CD14-positive monocyte (primary cell): Measurements from ENCODE around the gene TMCC3. TPM values are rescaled to one million over a fixed set of nuclear protein-coding genes. Genes with fewer than 3 reads are reported as not detected.

ENCODE experiments used
- DNase-seq, 3 donors: peaks; one replicate each; pipeline ENCODE4 v3.0.0-alpha.2; 2011 to 2022
- H2AFZ ChIP-seq: 2 replicates; pipeline ENCODE4 v1.6.0; 2012; ENCODE audit warnings: mild to moderate bottlenecking, low read depth, low read length, inconsistent platforms; ENCODE audit not compliant: insufficient read depth, poor library complexity, severe bottlenecking
- H3K27ac ChIP-seq, 2 donors: 1 replicate in 1 of 2; 2 replicates in 1 of 2; pipeline ENCODE4 v1.5.1; 2012 to 2013; ENCODE audit warnings: low read length in 2 of 2, control low read depth in 1 of 2, inconsistent platforms in 1 of 2, low read depth in 1 of 2, mild to moderate bottlenecking in 1 of 2
- H3K27me3 ChIP-seq, 2 donors: one replicate each; pipeline versions ENCODE4 v1.6.0 to v1.6.1; 2011 to 2013; ENCODE audit warnings: low read length in 2 of 2; ENCODE audit not compliant: control insufficient read depth in 2 of 2, insufficient read depth in 2 of 2
- H3K36me3 ChIP-seq, 2 donors: replicated peaks in 1 of 2; 1 replicate in 1 of 2; 2 replicates in 1 of 2; pipeline versions ENCODE4 v1.5.1 to v1.6.1; 2012 to 2013; ENCODE audit warnings: low read length in 2 of 2, control low read depth in 1 of 2, inconsistent platforms in 1 of 2, mild to moderate bottlenecking in 1 of 2; ENCODE audit not compliant: insufficient read depth in 2 of 2, control insufficient read depth in 1 of 2
- H3K4me1 ChIP-seq, 2 donors: 1 replicate in 1 of 2; 2 replicates in 1 of 2; pipeline versions ENCODE4 v1.5.1 to v1.6.1; 2012 to 2013; ENCODE audit warnings: low read length in 2 of 2, control low read depth in 1 of 2, inconsistent platforms in 1 of 2, mild to moderate bottlenecking in 1 of 2, moderate library complexity in 1 of 2; ENCODE audit not compliant: insufficient read depth in 2 of 2, control insufficient read depth in 1 of 2
- H3K4me2 ChIP-seq: replicated peaks from 2 replicates; pipeline ENCODE3; 2012; ENCODE audit warnings: low read length, moderate library complexity, mild to moderate bottlenecking; ENCODE audit not compliant: poor library complexity, severe bottlenecking; ENCODE audit errors: extremely low read depth
- H3K4me3 ChIP-seq, 3 experiments: fragments of 200-600 bp in 1 of 3; sonication (generic) in 1 of 3; replicated peaks in 1 of 3; 1 replicate in 2 of 3; 2 replicates in 1 of 3; pipeline ENCODE4 v1.5.1; 2011 to 2013; ENCODE audit warnings: low read length in 3 of 3, mild to moderate bottlenecking in 3 of 3, control low read depth in 2 of 3, low read depth in 2 of 3, inconsistent platforms in 1 of 3, moderate library complexity in 1 of 3
- H3K79me2 ChIP-seq: 2 replicates; pipeline ENCODE4 v1.6.0; 2012; ENCODE audit warnings: mild to moderate bottlenecking, control low read depth, inconsistent platforms, low read length, moderate library complexity; ENCODE audit not compliant: insufficient read depth
- H3K9ac ChIP-seq: 2 replicates; pipeline ENCODE4 v1.6.0; 2017; ENCODE audit warnings: low read length, mild to moderate bottlenecking; ENCODE audit not compliant: insufficient read depth, poor library complexity, severe bottlenecking
- H3K9me3 ChIP-seq, 2 donors: replicated peaks in 1 of 2; 1 replicate in 1 of 2; 2 replicates in 1 of 2; pipeline versions ENCODE4 v1.5.1 to v1.6.1; 2012 to 2013; ENCODE audit warnings: low read length in 2 of 2, control low read depth in 1 of 2; ENCODE audit not compliant: control insufficient read depth in 1 of 2, insufficient read depth in 1 of 2
- H4K20me1 ChIP-seq: 2 replicates; pipeline ENCODE4 v1.6.0; 2012; ENCODE audit warnings: mild to moderate bottlenecking, low read length, control low read depth, moderate library complexity; ENCODE audit not compliant: insufficient read depth
- H3K27ac Mint-ChIP-seq, 7 donors: one replicate each; pipeline ENCODE4 v1.8.0; 2020; ENCODE audit warnings: mild to moderate bottlenecking in 7 of 7, mixed read lengths in 7 of 7, moderate library complexity in 6 of 7, inconsistent platforms in 2 of 7
- H3K27me3 Mint-ChIP-seq, 3 donors: one replicate each; pipeline ENCODE4 v1.8.0; 2021 to 2022; ENCODE audit warnings: low read depth in 3 of 3, mild to moderate bottlenecking in 3 of 3, mixed read lengths in 3 of 3, moderate library complexity in 3 of 3, inconsistent platforms in 1 of 3
- H3K36me3 Mint-ChIP-seq, 2 donors: one replicate each; pipeline ENCODE4 v1.8.0; 2020; ENCODE audit warnings: mixed read lengths in 2 of 2, inconsistent platforms in 1 of 2, mild to moderate bottlenecking in 1 of 2
- H3K4me1 Mint-ChIP-seq: one replicate; pipeline ENCODE4 v1.8.0; 2020; ENCODE audit warnings: mild to moderate bottlenecking, mixed read lengths
- H3K4me3 Mint-ChIP-seq, 2 donors: one replicate each; pipeline ENCODE4 v1.8.0; 2020; ENCODE audit warnings: mild to moderate bottlenecking in 2 of 2, mixed read lengths in 2 of 2, moderate library complexity in 1 of 2
- H3K9me3 Mint-ChIP-seq, 7 donors: one replicate each; pipeline ENCODE4 v1.8.0; 2020 to 2022; ENCODE audit warnings: mixed read lengths in 7 of 7, mild to moderate bottlenecking in 6 of 7, moderate library complexity in 6 of 7, inconsistent platforms in 2 of 7
- WGBS: methylation state at CpG from one replicate; pipeline ENCODE4 v1.1.5; 2013; ENCODE audit warnings: missing lambda C conversion rate; ENCODE audit not compliant: insufficient coverage; 5-methylcytosine and 5-hydroxymethylcytosine counted together
- intact Hi-C, 2 donors: fragments of 100-400 bp; cut with micrococcal nuclease; formaldehyde crosslinking; loops; one replicate each; pipeline versions ENCODE4 v1.15.0 to v1.15.1; 2023
- polyA plus RNA-seq, 3 donors: library from polyadenylated mRNA; depleted of rRNA in 1 of 3; unstranded in 2 of 3; stranded (reverse) in 1 of 3; fragments of 300-500 nt in 2 of 3; fragments of >200 nt in 1 of 3; fragmentation: Illumina TruSeq in 2 of 3; gene quantifications; 1 replicate in 2 of 3; 2 replicates in 1 of 3; pipeline ENCODE4 v1.2.3, GENCODE V29; 2012 to 2021
- TF ChIP-seq, protein P1 (sequence below): fragments of 200-600 bp; IDR thresholded peaks from one replicate; pipeline ENCODE4 v1.8.0; 2022; ENCODE audit warnings: antibody characterized with exemption, mild to moderate bottlenecking

Gene TMCC3
- polyA plus RNA-seq, 3 donors: 3.4 to 14.7 (median 7.1) TPM

DNA sequence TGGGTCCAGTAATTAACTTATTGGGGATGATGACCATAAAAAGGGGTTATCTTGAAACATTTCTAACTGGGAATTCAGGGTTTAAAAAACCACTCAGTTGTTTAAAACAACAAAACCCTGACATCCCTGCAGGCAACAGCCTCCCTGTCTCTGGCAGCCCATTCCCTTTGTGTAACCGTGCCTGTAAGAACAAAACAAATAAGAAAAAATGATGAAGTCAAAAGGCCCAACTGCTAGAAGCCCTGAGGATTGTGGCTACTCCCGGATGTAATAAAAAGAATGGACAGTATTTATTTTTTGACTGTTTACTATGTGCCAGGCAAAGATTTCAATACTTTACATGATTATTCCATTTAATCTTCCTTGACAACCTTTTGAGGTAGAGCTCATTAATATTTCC is 75.3 kb downstream of the TMCC3 start:
- Histone ChIP-seq H3K27me3 (no peaks in the 10 kb centered on the region), H3K4me3 (no peak overlapping the region), H3K27ac (no peak overlapping the region), H3K4me2 (no peak overlapping the region), H3K9ac (no peak overlapping the region), H4K20me1 (no peaks in the 10 kb centered on the region), H3K36me3 (no peaks in the 10 kb centered on the region), H3K4me1 (no peaks in the 10 kb centered on the region), H2AFZ (no peak overlapping the region), H3K79me2 (no peaks in the 10 kb centered on the region), H3K9me3 (no peaks in the 10 kb centered on the region)
- no CpG with 5 or more reads among the region's 2 CpGs for WGBS
- H3K4me1 Mint-ChIP-seq: no peaks in the 10 kb centered on the region
- H3K27me3 Mint-ChIP-seq: no peaks in the 10 kb centered on the region
- TF ChIP-seq, protein P1, sequence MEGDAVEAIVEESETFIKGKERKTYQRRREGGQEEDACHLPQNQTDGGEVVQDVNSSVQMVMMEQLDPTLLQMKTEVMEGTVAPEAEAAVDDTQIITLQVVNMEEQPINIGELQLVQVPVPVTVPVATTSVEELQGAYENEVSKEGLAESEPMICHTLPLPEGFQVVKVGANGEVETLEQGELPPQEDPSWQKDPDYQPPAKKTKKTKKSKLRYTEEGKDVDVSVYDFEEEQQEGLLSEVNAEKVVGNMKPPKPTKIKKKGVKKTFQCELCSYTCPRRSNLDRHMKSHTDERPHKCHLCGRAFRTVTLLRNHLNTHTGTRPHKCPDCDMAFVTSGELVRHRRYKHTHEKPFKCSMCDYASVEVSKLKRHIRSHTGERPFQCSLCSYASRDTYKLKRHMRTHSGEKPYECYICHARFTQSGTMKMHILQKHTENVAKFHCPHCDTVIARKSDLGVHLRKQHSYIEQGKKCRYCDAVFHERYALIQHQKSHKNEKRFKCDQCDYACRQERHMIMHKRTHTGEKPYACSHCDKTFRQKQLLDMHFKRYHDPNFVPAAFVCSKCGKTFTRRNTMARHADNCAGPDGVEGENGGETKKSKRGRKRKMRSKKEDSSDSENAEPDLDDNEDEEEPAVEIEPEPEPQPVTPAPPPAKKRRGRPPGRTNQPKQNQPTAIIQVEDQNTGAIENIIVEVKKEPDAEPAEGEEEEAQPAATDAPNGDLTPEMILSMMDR: no peak
- no peak overlapping the region for H3K27ac Mint-ChIP-seq
- intact Hi-C loops: no loop called here
- H3K4me3 Mint-ChIP-seq: no peak overlapping the region
- no peak for DNase-seq
- H3K9me3 Mint-ChIP-seq: peaks cover 0 to 2% (median 0%) of the 10 kb centered on the region in 7 donors
- H3K36me3 Mint-ChIP-seq: peaks cover 4% of the 10 kb centered on the region in 2 donors

DNA sequence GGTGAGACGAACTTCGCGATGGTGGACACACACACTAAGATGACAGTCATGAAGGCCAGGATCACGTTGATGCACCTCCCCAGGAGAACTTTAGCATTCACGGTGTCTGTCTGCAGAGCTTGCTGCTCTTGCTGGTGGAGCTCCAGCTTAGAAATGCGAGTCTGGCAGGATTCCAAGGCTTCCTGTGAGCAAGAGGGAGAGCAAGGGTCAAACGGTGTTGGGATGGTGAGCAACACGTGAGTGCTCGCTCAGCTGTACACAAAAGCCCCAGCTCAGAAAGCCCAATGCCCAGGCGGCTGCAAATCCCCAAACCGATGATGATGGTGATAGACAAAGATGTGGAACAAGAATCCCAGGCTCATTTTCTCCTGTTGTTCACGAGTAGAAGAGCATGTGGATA is 78.8 kb downstream of the TMCC3 start:
- Histone ChIP-seq H3K79me2 (no peaks in the 10 kb centered on the region), H3K27ac (no peak overlapping the region), H3K36me3 (no peaks in the 10 kb centered on the region), H3K27me3 (no peaks in the 10 kb centered on the region), H4K20me1 (no peaks in the 10 kb centered on the region), H3K4me3 (no peak overlapping the region), H3K9ac (no peak overlapping the region), H3K4me2 (no peak overlapping the region), H2AFZ (no peak overlapping the region), H3K4me1 (no peaks in the 10 kb centered on the region), H3K9me3 (no peaks in the 10 kb centered on the region)
- Mint-ChIP-seq H3K27me3 (peaks cover 0 to 1% (median 0%) of the 10 kb centered on the region in 3 donors), H3K9me3 (peaks cover 0 to 2% (median 0%) of the 10 kb centered on the region in 7 donors), H3K4me3 (no peak overlapping the region), H3K4me1 (no peaks in the 10 kb centered on the region), H3K27ac (no peak overlapping the region), H3K36me3 (peaks cover 2 to 4% of the 10 kb centered on the region in 2 donors)
- TF ChIP-seq, protein P1: no peak
- intact Hi-C loops: no loop called here
- 91% methylated on average over 7 of the region's 12 CpGs for WGBS
- DNase-seq: no peak
